IMR-90 (cell line): Measurements from ENCODE around the gene MEF2D. TPM values are rescaled to one million over a fixed set of nuclear protein-coding genes. Genes with fewer than 3 reads are reported as not detected.

Source experiments
- ATAC-seq: fragments of 200-7000 bp; cut with Tn5 transposase; 2 replicates; pipeline ENCODE4 v1.9.1; 2020; ENCODE audit warnings: low read depth, mild to moderate bottlenecking, moderate library complexity
- BruUV-seq: library from RNA; stranded (reverse); fragments of 400-500 nt; replicated peaks from 2 replicates; lab custom pipeline; 2021; lab: Mats Ljungman, UMichigan
- CTCF ChIA-PET: fragments of 300-600 bp; formaldehyde crosslinking; extraction: SDS; loops from one replicate; lab custom pipeline; 2021; ENCODE audit warnings: antibody characterized with exemption; lab: Yijun Ruan, JAX
- POLR2A ChIA-PET: fragments of 300-600 bp; sonication (Branson Sonifier 250); formaldehyde crosslinking; loops from one replicate; lab custom pipeline; 2022; ENCODE audit warnings: antibody characterized with exemption; ENCODE audit not compliant: unreplicated experiment; lab: Charles Lee
- DNase-seq: peaks from one replicate; pipeline ENCODE4 v3.0.0; 2013
- H2AFZ ChIP-seq: replicated peaks from 2 replicates; pipeline ENCODE3; 2013; ENCODE audit warnings: low read length, mild to moderate bottlenecking; ENCODE audit not compliant: poor library complexity
- H2AK5ac ChIP-seq: 2 replicates; pipeline ENCODE4 v1.6.1; 2013; ENCODE audit warnings: low read depth, low read length, inconsistent platforms
- H2AK9ac ChIP-seq: replicated peaks from 2 replicates; pipeline ENCODE3; 2013; ENCODE audit warnings: mild to moderate bottlenecking, low read depth, low read length, moderate library complexity; ENCODE audit not compliant: poor library complexity
- H2BK120ac ChIP-seq: 2 replicates; pipeline ENCODE4 v1.6.1; 2013; ENCODE audit warnings: low read depth, low read length, inconsistent platforms
- H2BK15ac ChIP-seq: 3 replicates; pipeline ENCODE4 v1.6.1; 2013; ENCODE audit warnings: low read depth, low read length, inconsistent platforms
- H2BK20ac ChIP-seq: 2 replicates; pipeline ENCODE4 v1.6.1; 2013; ENCODE audit warnings: low read depth, mild to moderate bottlenecking, inconsistent platforms, low read length, moderate library complexity
- H2BK5ac ChIP-seq: 2 replicates; pipeline ENCODE4 v1.6.1; 2013; ENCODE audit warnings: mild to moderate bottlenecking, low read depth, low read length, inconsistent platforms; ENCODE audit not compliant: poor library complexity, severe bottlenecking
- H3K14ac ChIP-seq: replicated peaks from 2 replicates; pipeline ENCODE4 v1.6.1; 2013; ENCODE audit warnings: low read depth, low read length, inconsistent platforms
- H3K18ac ChIP-seq: 2 replicates; pipeline ENCODE4 v1.6.1; 2013; ENCODE audit warnings: low read depth, low read length, control low read depth
- H3K23ac ChIP-seq: 2 replicates; pipeline ENCODE4 v1.6.1; 2013; ENCODE audit warnings: low read depth, low read length, inconsistent platforms
- H3K27ac ChIP-seq: 2 replicates; pipeline ENCODE4 v1.5.1; 2013; ENCODE audit warnings: mild to moderate bottlenecking, control low read depth, low read length; ENCODE audit not compliant: insufficient read depth
- H3K27me3 ChIP-seq: 2 replicates; pipeline ENCODE4 v1.6.1; 2013; ENCODE audit warnings: low read length; ENCODE audit not compliant: control insufficient read depth, insufficient read depth
- H3K36me3 ChIP-seq: 2 replicates; pipeline ENCODE4 v1.6.1; 2013; ENCODE audit warnings: low read length, mixed read lengths; ENCODE audit not compliant: control insufficient read depth, insufficient read depth
- H3K4ac ChIP-seq: 2 replicates; pipeline ENCODE4 v1.6.1; 2013; ENCODE audit warnings: low read depth, low read length, inconsistent platforms
- H3K4me1 ChIP-seq: 2 replicates; pipeline ENCODE4 v1.6.1; 2013; ENCODE audit warnings: low read length, mixed read lengths; ENCODE audit not compliant: control insufficient read depth, insufficient read depth
- H3K4me2 ChIP-seq: 2 replicates; pipeline ENCODE4 v1.6.1; 2013; ENCODE audit warnings: low read depth, mild to moderate bottlenecking, control low read depth, low read length, moderate library complexity
- H3K4me3 ChIP-seq: 2 replicates; pipeline ENCODE4 v1.5.1; 2013; ENCODE audit warnings: low read depth, mild to moderate bottlenecking, control low read depth, low read length, moderate library complexity; ENCODE audit not compliant: insufficient read depth
- H3K56ac ChIP-seq: 2 replicates; pipeline ENCODE4 v1.6.1; 2013; ENCODE audit warnings: low read length, inconsistent platforms; ENCODE audit not compliant: insufficient read depth; ENCODE audit errors: extremely low read depth
- H3K79me1 ChIP-seq, 2 experiments: 2 replicates each; pipeline ENCODE4 v1.6.1; 2013; ENCODE audit warnings: low read length in 2 of 2, inconsistent platforms in 1 of 2, low read depth in 1 of 2
- H3K9ac ChIP-seq: 2 replicates; pipeline ENCODE4 v1.6.1; 2013; ENCODE audit warnings: low read depth, low read length, control low read depth
- H3K9me1 ChIP-seq: 2 replicates; pipeline ENCODE4 v1.6.1; 2013; ENCODE audit warnings: low read length, inconsistent platforms; ENCODE audit not compliant: insufficient read depth
- H3K9me3 ChIP-seq: 2 replicates; pipeline ENCODE4 v1.6.1; 2013; ENCODE audit warnings: low read length; ENCODE audit not compliant: control insufficient read depth, insufficient read depth
- H4K20me1 ChIP-seq: 2 replicates; pipeline ENCODE4 v1.6.1; 2013; ENCODE audit warnings: low read length, inconsistent platforms; ENCODE audit not compliant: insufficient read depth
- H4K5ac ChIP-seq: 2 replicates; pipeline ENCODE4 v1.6.1; 2013; ENCODE audit warnings: mild to moderate bottlenecking, low read depth, low read length, control low read depth
- H4K8ac ChIP-seq, 2 experiments: 2 replicates each; pipeline ENCODE4 v1.6.1; 2013; ENCODE audit warnings: low read depth in 2 of 2, low read length in 2 of 2, control low read depth in 1 of 2, inconsistent platforms in 1 of 2
- H4K91ac ChIP-seq: 2 replicates; pipeline ENCODE4 v1.6.1; 2013; ENCODE audit warnings: low read depth, low read length, inconsistent platforms; ENCODE audit not compliant: insufficient read depth
- RFX5 ChIP-seq: IDR thresholded peaks from 2 replicates; pipeline ENCODE4 v1.8.0; 2012; ENCODE audit warnings: low read depth, mild to moderate bottlenecking, low read length, moderate library complexity
- WGBS, 2 experiments: methylation state at CpG; one replicate each; pipeline versions ENCODE4 v1.1.5 to v1.1.7; 2013; ENCODE audit warnings: missing lambda C conversion rate in 2 of 2; ENCODE audit not compliant: insufficient read length in 1 of 2; ENCODE audit errors: extremely low coverage in 2 of 2; 5-methylcytosine and 5-hydroxymethylcytosine counted together
- dilution Hi-C: fragments of 300-500 bp; cut with HindIII; formaldehyde crosslinking; loops from one replicate; pipeline ENCODE4 v1.14.3; 2018; ENCODE audit warnings: low sequenced_read_pairs; ENCODE audit not compliant: unreplicated experiment
- in situ Hi-C: fragments of 300-500 bp; cut with MboI; formaldehyde crosslinking; loops from 3 replicates; pipeline ENCODE4 v1.14.3; 2019; ENCODE audit warnings: low sequenced_read_pairs, inconsistent platforms, mixed read lengths
- intact Hi-C: fragments of 100-400 bp; cut with micrococcal nuclease; formaldehyde crosslinking; loops from 2 replicates; pipeline ENCODE4 v1.10.0; 2022
- polyA plus RNA-seq, 3 experiments: library from polyadenylated mRNA; depleted of rRNA; stranded (reverse); fragments of >200 nt; gene quantifications; 2 replicates each; pipeline ENCODE4 v1.2.3, GENCODE V29; 2012; ENCODE audit warnings: low replicate concordance in 1 of 3
- total RNA-seq: library from RNA; depleted of rRNA; stranded (reverse); fragments of >200 nt; gene quantifications from 2 replicates; pipeline ENCODE4 v1.2.3, GENCODE V29; 2012

The MEF2D gene
- total and polyA plus RNA-seq, 2 of the 4 experiments (the other 2 are of a cell fraction) = 2.9 to 20.0 TPM

DNA sequence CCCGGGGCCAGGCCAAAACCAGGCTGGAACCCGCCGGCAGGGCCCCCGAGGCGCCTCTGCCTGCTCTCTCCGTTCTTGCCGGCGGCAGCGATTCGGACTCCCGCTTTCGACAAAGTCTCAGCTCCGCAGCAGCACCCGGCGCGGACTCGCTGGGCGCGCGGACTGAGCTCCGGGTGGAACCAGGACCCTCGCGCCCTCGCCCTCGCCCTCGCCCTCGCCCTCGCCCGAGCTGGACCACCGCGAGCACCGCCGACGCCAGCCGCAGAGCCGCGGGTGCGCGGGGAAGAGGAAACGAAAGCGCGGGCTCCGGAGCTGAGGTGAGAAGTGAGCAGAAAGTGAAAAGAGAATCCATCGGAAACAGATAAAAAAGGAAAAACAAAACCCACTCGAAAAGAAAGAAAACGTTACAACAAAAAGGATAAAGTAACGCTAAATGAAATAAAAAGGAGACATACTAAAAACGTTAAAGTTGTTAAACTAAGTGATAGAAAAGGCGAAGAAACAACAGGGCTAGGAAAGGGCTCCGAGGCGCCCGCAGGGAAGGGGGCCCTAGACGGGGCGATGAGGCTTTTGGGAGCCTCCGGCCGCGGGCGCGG is 64.9 kb downstream of the MEF2D start:
- Histone ChIP-seq H2AK9ac (peak overlapping the region; percentile 56), H3K14ac (no peak overlapping the region), H3K56ac (no peak overlapping the region), H3K4ac (no peak overlapping the region), H4K20me1 (peaks cover 18% of the 10 kb centered on the region; the same call in 1 of the 2 replicates), H3K27ac (no peak overlapping the region), H3K4me2 (no peak overlapping the region), H3K9me3 (peaks cover 8% of the 10 kb centered on the region), H2BK5ac (no peak overlapping the region), H4K8ac (no peak overlapping the region), H3K23ac (no peak overlapping the region), H2AK5ac (no peak overlapping the region), H3K27me3 (peaks cover 93% of the 10 kb centered on the region), H3K79me1 (no peaks in the 10 kb centered on the region), H4K91ac (no peak overlapping the region), H3K9ac (no peak overlapping the region), H2BK20ac (no peak overlapping the region), H3K4me3 (peak overlapping the region; percentile 8; the same call in 1 of the 2 replicates), H4K5ac (no peak overlapping the region), H2BK120ac (no peak overlapping the region), H3K36me3 (no peaks in the 10 kb centered on the region), H2BK15ac (no peak overlapping the region), H3K4me1 (no peaks in the 10 kb centered on the region), H3K18ac (no peak overlapping the region), H3K9me1 (0 out of 2 replicates have a peak, but pooled peaks cover 4% of the 10 kb centered on the region), H2AFZ (peak overlapping the region; percentile 61)
- ChIA-PET POLR2A (no interaction called here), CTCF (interaction anchor here (1.7 kb wide), 1 partner anchor 50 kb away, joined by 5 read pairs; no protein-coding TSS in a partner anchor)
- ATAC-seq (peak; percentile 54), DNase-seq (no peak)
- TF ChIP-seq RFX5 = no peak
- 1% methylated on average over 31 of the region's 59 CpGs; no CpG with 5 or more reads in 1 of the 2 experiments for WGBS, 2 experiments
- in situ Hi-C loops (no loop called here), intact Hi-C loops (no loop called here), dilution Hi-C loops (no loop called here)
- BruUV-seq = no TSS peak
